ENCODE measurements around the gene HOXC5. TPM values are rescaled to one million over a fixed set of nuclear protein-coding genes. Genes with fewer than 3 reads are reported as not detected.
"Not testable (repeated sequence)": the region's sequence is repeated elsewhere in the genome, so short reads cannot be mapped to it uniquely, and the experiment has no call there.

HOXC5 gene
- polyA plus RNA-seq, 1 donor: 0.52 TPM

GRCh38 chr12:54033106-54033979, 493 bp downstream of the HOXC5 start:
- DNase-seq (ENCODE audit: low read depth): no peak

GRCh38 chr12:54033980-54034784, 1.3 kb downstream of the HOXC5 start:
- DNase-seq (ENCODE audit: low read depth): no peak

- no peak for DNase-seq (ENCODE audit: low read depth)
These were observed 2.0 kb downstream of the HOXC5 start for GRCh38 chr12:54034785-54035310.

GRCh38 chr12:54035568-54036264, 2.9 kb downstream of the HOXC5 start:
- DNase-seq (ENCODE audit: low read depth): no peak

- DNase-seq (ENCODE audit: low read depth): no peak
These were observed 3.9 kb downstream of the HOXC5 start for GRCh38 chr12:54036620-54037359.

- no peak for DNase-seq (ENCODE audit: low read depth)
These were observed 4.8 kb downstream of the HOXC5 start for GRCh38 chr12:54037360-54038283.

- no peak for DNase-seq (ENCODE audit: low read depth)
These were observed 5.5 kb downstream of the HOXC5 start for GRCh38 chr12:54038284-54038870.

GRCh38 chr12:54038871-54039414, 6.1 kb downstream of the HOXC5 start:
- DNase-seq (ENCODE audit: low read depth): no peak

GRCh38 chr12:54039417-54040147, 6.7 kb downstream of the HOXC5 start:
- DNase-seq (ENCODE audit: low read depth): peak; percentile 89

GRCh38 chr12:54040148-54040494, 7.3 kb downstream of the HOXC5 start:
- DNase-seq (ENCODE audit: low read depth): no peak

GRCh38 chr12:54040648-54041047, 7.8 kb downstream of the HOXC5 start:
- DNase-seq (ENCODE audit: low read depth): no peak

- DNase-seq (ENCODE audit: low read depth): no peak
These were observed 8.3 kb downstream of the HOXC5 start for GRCh38 chr12:54041097-54041690.

GRCh38 chr12:54042033-54042432, 9.2 kb downstream of the HOXC5 start:
- DNase-seq (ENCODE audit: low read depth): not testable (repeated sequence)

- no peak for DNase-seq (ENCODE audit: low read depth)
These were observed 10.4 kb downstream of the HOXC5 start for GRCh38 chr12:54042970-54043853.

- no peak for DNase-seq (ENCODE audit: low read depth)
These were observed 11.7 kb downstream of the HOXC5 start for GRCh38 chr12:54044425-54045103.

GRCh38 chr12:54045401-54045800, 12.6 kb downstream of the HOXC5 start:
- DNase-seq (ENCODE audit: low read depth): no peak

Data from forelimb muscle (tissue), 1 donor.